ENCODE data around the gene LYL1.
"Not testable (repeated sequence)": the region's sequence is repeated elsewhere in the genome, so short reads cannot be mapped to it uniquely, and the experiment has no call there.

Gene LYL1

DNA sequence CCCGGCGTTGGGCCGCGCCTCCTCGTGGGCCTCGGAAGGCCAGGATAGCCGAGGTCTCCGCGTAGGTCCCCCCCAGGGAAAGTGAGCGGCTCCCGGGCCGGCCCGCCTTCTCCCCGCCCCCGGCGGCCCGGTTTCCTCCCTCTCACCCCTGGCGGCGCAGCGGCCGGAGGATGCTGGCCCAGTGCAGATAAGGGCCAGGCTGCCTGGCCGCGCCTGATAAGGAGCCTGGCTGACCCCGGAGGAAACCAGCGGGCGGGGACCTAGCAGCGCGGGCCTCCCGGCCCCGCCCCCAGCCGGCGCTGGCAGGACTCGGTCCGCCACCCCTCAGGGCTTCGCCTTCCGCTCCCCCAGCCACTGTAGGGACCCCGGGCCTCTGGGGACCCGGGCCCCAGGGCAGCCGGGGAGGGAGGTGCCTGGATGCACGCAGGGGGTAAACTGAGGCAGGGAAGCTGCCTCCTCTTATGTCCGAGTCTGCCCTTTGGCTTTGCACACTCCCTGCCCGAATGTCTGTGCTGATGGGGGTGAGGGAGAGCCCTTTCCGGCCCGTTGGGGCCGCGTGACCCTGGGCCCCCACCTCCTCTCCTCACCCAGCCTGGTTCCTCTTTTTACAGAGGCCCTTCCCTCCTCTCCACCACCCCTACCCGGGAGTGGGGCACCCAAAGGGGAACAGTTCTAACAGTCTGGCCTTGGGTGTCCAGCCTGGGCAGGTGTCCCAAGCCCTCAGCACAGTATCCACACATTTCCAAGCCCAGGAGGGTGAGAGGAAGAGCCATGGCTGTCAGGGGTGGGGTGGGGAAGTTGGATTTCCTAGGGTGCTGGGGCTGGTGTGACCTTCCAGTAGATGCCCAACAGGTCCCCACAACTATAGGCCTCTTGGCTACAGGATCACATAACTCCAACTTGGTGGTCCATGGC is at the start of gene LYL1:
LYL1 (minus strand) TSS at position 193 of the 915 bp plus-strand sequence. CDS start 1,687 bp downstream, outside the sequence.
- no peak for DNase-seq

DNA sequence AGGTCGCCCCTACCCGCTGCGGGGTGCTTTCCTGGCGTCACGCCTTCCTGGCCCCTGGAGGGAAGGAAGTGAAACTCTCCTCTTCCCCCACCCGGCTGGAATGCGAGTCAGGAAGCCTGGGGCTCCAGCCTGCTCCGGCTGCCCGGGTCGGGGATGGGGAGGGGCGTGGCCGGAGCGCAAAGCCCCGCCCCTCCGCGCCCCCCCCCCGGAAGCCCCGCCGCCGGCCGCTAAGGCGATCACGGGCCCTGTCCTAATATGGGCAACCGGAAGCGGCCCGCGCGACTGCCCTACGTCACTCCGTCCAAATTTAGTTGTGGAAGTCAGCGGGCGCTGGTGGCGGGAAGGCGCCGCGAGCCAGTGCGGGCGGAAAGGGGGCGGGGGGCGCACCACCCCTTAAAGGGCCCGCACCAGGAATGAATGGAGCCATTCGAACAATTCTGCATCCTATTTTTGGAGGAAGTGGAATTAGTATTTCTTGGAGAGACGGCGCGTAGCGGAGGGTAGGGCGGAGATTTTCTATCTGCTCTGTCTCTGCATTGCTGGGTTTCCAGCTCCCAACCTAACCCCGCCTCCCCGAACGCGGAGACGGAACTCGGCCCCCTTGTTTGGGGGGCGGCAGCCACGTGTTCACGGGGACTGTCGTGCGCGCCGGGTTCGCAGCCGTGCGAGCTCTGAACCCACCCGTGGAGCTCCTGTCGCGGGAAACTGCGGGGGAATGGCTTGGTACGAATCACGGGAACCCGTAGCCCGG is 49.1 kb upstream of the LYL1 start:
- DNase-seq = peak; percentile 69

DNA sequence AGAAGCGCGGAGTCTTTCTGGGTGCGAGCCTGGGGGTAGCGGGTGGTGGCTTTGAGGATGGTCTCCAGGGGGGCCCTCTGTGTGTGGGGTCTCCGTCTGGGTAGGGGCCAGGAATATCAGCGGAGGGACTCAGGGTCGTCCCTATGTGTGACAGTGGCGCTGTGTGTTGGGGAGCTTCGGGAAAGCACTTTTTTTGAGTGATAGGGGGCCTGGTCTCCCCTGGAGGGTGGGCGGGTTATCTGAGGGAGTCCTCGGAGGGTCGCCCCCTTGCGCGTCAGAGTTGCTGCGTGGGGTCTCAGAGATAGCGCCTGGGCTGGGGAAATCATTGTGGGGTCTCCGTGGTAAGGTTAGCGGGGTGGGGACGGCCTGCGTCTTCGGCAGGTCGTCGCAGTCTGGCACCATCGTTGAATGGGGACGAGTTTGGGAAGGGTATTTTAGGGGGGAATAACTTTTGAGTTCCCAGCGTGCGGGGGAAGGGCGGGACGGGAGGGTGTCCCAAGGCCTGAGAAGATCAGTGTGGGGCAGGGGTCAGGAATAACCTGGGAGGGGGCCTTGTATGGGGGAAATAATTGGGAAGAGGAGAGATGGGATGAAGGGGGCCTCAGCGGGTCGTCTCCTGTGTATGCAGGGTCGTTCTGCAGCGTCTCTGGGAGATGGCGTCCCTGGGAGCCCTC is 48.4 kb upstream of the LYL1 start:
- DNase-seq = no peak

DNA sequence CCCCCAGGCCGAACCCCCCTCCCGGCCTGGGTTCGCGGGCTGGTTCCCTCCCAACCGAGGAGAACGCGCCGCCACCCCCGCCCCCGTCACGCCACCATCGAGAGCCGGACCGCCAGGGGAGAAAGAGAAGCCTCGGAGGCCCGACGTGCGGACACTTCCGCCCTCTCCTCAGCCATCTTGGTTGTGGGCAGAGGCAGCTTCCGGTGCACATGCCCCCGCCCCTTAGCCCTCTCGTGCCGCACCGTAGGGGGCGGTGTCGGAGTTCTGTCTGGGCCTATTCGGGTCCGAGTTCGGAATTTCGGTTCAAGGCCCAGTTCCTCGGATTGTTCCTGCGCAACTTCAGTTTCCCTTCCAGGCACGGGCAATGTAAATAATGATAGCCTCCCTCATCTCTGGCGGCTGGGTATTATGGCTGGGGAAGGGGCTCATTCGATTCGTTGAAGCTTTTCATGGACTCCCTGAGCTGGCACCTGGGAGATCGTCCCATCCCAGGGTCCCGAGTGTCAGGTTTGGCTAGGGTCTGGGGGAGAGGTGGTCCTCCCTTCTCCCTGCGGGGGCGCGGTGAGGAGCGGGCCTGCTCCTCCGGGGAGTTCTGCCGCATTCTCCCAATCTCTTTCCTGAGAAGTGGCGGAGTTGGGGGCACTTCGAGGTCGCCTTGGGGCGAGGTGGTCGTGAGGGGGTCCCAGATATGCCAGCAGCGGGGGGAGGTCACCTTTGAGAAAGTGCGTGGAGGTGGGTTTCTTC is 47.7 kb upstream of the LYL1 start, which contains the start of the genes IER2 and STX10:
IER2 (plus strand) TSS at position 225 of the 744 bp plus-strand sequence. CDS start 2,776 bp downstream, outside the sequence.
STX10 (minus strand) TSS at position 189 of the 744 bp plus-strand sequence. CDS start 202 bp downstream, outside the sequence.
- DNase-seq = peak; percentile 34

DNA sequence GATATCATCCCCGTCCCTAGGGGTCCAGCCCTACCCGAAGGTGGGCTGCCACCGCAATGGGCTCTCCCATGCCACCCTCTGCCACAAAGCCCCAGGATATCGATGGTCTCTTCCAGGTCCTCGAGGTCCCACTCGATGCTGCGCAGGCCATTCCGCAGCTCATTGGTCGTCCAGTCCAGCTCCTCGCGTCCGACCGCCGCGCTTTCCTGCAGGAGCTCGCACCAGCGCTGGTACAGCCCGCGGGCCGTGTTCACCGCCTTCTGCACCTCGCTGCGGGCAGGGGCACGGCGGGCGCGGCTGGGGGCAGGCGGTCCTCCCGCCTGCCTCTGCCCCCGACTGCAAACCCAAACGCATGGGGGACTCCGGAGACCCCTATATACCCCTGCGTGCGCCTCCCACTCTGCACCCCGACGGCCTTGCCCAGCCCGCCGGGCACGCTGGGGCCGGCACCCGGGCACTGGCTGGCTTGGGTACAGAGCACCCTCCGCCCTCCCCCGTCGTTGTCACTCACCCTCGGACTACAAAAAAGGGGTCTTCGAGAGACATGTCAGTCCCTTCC is 47.0 kb upstream of the LYL1 start:
- DNase-seq = no peak

DNA sequence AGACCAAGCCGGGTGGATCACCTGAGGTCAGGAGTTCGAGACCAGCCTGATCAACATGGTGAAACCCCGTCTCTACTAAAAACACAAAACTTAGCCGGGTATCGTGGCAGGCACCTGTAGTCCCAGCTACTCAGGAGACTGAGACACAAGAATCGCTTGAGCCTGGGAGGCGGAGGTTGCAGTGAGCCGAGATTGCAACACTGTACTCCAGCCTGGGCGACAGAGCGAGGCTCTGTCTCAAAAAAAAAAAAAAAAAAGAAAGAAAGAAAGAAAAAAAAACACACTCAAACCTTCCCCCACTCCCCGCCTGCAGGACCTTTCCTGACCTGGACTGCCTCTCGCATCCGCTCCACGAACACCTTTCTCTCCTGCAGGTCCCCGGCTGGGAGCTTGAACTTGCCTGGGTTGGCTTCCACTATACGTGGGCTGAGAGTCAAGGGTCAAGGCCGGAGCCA is 46.5 kb upstream of the LYL1 start:
- DNase-seq = not testable (repeated sequence)

DNA sequence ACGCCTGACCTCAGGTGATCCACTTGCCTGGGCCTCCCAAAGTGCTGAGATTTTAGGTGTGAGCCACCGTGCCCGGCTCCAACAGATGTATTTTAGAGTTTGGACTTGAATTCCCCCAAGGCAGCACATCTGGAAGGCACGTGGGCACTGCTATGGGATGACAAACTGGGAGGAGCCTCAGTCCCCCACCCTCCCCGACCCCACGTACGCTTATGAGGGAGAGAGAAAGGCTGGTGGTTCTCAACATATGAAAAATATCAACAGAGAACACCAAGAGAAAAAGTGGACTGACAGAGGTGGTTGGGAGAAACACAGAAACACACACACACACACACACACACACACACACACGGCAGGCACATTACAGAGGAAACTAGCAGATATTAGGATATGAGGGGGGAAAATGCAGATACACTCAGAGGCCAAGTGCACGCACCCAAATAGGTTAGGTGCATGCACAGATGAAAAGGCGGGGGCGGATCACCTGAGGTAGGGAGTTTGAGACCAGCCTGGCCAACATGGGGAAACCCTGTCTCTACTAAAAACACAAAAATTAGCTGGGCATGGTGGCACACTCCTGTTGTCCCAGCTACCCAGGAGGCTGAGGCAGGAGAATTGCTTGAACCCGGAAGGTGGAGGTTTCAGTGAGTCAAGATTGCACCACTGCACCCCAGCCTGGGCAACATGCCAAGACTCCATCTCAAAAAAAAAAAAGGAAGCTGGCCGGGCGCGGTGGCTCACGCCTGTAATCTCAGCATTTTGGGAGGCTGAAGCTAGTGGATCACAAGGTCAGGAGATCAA is 44.3 kb upstream of the LYL1 start:
- DNase-seq = no peak

DNA sequence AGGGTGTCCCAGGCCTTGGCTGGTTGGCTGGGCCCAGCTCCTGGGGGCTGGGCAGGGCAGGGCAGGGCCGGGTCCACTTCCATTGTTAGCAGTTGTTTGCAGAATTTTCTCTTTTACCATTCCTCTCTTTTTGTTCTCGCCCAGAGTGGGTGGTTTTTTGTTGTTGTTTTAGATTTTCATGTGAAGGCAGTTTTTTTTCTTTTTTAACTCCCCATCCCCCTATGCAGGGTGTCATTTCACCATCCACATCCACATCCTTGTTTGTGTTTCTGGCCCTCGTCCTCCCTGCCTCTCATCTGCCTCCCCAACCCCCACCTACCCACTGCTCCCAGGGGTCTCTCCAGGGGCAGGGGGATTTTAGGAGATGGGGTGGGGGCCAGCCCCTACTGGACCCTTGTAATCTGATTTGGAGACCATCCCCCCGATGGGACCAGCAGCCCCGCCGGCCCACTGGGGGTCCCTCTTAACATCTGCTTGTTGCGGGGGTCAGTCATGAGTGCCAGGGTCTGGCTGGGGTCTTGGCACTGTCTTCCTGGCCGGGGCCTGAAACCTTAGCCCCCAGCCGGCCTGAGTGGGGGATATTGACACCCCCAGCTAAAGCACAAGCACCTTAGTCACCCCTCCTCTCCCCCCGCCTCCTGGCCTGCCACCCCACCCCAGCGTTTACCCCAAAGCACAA is 37.1 kb upstream of the LYL1 start:
- DNase-seq = no peak

DNA sequence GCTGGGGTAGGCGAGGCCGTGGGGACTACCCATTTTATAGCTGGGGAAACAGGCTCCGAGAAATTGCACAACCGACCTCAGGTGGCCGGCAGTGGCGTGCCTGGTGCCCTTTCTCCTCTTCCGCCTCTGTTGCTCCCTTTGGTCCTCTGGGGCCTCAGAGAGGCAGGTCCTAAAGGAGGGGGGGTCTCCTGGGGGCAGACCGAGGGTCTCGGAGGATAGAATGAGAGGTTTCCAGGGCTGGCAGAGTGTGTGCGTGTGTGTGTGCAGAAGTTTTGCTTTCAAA is 36.2 kb upstream of the LYL1 start:
- no peak for DNase-seq

DNA sequence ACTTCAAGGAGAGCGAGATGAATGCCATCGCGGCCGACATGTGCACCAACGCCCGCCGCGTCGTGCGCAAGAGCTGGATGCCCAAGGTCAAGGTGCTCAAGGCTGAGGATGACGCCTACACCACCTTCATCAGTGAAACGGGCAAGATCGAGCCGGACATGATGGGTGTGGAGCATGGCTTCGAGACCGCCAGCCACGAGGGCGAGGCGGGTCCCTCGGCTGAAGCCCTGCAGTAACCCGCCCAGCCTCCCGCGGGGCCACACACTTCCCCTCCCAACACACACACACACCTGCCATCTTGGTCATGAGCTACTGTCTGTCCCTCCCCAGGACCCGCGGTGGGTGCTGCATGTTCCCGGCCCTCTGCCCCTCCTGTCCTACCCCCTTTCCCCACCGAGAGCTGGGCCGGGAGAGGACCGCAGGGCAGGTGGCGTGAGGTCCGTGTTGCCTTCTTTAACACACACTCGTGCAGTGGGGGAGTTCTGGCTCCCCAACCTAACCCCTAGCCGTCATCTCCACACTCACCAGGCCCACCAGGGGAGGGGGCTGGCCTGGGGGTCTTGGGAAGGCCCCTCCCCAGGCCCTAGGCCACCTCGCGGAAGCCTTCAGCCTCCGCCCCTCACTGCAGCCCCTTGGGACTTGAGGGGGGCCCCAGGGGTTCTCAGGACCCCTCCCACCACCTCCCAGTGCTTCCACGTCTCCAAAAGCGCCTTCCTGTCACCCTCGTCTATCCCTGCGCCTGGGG is 35.7 kb upstream of the LYL1 start:
- DNase-seq = no peak

DNA sequence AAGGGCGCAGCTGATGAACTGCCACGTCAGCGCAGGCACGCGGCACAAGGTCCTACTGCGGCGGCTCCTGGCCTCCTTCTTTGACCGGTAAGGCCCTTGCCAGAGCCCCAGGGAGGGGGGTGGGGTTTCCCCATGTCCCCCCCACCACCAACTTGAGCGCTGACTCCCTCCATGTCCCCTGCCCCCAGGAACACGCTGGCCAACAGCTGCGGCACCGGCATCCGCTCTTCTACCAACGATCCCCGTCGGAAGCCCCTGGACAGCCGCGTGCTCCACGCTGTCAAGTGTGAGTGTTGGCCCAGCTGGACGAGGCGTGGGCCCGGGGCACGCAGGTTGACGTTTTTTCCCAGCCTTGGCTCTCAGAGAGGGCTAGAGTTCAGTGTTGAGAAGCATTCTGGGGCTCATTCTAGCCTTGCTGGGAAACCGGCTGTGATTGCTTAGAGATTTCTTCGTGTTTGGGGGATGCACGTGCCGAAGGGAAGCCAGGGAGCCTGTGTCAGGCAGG is 34.7 kb upstream of the LYL1 start:
- DNase-seq = no peak

DNA sequence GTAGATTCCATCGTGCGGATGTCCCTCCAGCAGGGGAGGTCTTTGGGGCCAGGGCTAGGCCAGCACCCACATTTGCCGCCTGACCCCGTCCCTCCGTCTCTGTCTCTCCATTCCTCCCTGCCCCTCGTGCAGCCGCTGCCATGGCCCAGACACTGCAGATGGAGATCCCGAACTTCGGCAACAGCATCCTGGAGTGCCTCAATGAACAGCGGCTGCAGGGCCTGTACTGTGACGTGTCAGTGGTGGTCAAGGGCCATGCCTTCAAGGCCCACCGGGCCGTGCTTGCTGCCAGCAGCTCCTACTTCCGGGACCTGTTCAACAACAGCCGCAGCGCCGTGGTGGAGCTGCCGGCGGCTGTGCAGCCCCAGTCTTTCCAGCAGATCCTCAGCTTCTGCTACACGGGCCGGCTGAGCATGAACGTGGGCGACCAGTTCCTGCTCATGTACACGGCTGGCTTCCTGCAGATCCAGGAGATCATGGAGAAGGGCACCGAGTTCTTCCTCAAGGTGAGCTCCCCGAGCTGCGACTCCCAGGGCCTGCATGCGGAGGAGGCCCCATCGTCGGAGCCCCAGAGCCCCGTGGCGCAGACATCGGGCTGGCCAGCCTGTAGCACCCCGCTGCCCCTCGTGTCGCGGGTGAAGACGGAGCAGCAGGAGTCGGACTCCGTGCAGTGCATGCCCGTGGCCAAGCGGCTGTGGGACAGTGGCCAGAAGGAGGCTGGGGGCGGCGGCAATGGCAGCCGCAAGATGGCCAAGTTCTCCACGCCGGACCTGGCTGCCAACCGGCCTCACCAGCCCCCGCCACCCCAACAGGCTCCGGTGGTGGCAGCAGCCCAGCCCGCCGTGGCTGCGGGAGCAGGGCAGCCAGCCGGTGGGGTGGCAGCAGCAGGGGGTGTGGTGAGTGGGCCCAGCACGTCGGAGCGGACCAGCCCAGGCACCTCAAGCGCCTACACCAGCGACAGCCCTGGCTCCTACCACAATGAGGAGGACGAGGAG is 32.7 kb upstream of the LYL1 start:
- no peak for DNase-seq

DNA sequence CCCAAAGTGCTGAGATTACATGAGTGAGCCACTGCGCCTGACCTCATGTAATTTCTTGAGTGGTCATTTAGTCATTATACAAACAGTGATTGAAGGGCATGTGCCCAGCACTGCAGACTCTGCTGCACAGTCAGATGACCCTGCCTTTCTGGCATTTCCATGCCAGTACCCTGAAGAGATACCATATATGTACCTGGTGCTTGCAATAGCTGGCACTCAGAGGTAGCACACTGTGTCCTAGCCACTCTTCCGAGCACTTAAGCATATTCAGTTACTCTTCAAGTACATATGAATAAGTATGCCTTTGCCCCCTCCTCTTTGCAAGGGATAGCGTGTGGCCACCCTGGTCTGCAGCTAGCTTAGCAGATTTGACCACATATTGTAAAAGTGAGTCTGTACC is 32.0 kb upstream of the LYL1 start:
- DNase-seq = no peak

DNA sequence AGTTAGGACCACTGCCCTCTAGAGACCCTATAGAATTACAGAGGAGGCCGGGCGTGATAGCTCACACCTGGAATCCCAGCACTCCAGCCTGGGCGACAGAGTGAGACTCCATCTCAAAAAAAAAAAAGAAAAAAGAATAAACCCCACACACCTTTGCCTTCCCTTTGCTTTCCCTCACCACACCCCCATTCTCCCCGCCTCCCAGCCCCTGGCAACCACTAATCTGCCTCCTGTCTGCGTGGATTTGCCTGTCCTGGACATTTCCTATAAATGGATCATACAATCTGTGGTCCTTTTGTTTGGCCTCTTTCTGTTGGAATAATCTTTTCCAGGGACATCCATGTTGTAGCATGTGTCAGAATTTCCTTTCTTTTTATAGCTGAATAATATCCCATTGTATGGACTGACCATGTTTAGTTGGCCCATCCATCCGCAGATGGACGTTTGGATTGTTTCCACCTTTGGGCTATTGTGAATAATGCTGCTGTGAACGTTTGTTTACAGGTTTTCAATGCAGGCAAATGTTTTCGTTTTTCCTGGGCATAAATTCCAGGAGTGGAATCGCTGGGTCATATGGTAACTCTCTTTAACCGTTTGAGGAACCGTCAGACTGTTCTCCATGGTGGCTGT is 30.7 kb upstream of the LYL1 start:
- no peak for DNase-seq

DNA sequence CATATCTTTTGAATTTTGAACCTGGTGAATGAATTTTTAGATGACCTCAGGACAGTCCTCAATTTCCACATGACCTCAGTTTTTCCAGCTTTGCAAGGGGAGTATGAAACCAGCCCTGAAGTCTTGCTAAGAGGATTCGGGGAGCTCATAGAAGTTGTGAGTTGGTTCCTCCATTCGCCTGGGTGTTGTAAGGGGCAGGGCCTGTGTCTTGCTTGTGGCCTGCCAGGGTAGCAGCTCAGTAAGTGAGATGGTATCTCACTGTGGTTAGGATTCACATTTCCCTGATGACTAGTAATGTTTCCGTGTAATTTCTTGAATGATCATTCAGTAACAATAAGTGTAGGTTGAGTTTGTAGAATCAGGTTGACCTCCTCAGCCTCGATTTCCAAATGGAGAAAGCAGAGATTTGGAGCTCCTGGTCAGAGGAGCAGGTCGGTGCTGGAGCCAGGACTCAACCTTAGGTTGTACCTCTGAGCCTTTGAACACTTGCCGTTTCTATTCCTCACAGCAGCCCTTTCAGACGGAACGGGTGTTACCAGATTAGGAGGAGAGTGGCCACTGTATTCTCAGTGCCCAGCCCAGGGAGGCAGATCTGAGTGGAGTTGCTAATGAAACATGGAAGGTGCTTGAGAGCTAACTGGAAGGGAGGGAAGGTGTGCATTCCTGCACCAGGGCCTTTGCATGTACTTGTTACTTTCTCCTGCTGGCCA is 30.0 kb upstream of the LYL1 start:
- no peak for DNase-seq

DNA sequence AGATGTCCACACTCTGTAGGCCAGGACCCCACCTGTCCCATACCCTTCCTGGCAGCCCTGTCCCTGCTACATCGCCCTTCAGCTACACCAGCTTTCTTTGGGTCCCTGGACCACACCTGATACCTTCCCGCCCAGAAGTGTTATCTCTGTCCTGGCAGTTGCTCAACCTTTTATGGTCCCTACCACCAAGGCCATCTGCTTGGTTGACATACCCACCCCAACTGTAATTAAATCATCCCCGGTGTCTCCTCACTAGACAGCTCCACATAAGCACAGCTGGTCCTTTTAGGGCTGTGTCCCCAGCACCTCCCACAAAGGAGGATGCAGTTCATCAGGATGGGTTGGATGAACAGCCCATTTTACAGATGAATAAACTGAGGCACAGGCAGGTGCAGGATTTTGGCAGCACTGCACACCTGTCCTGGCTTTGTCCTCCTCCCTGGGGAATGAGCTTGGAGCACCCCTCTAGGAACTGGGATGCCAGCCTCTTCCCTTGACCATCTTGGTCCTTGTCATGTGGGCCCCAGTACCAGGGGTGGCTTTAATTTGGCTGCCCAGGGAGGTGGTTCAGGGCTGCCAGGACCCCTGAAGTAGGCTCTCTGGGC is 28.3 kb upstream of the LYL1 start:
- no peak for DNase-seq

DNA sequence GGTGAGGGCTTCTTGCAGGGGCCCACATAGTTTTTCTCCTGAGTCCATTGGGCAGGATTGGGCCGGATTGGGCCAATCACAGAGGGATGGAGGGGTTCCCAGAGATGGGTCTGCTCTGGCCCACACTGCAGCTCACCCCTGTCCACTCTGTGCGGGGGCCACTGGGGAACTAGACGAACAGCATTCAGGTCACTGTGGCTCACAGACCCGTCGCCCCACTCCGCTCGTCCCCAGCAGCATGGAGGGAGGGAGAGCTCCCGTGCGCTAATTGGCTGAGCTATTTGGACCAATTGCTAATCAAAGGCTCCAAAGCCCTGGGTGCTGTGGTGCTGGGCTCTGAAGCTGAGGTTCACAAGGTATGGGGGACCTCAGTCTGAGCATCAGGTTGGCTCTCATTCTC is 26.7 kb upstream of the LYL1 start:
- DNase-seq = no peak

Data from NCI-H187 treated with DMSO at 0.1 percent for 48 hours (cell line).